HG02571 (cell line): ENCODE results near the gene PTPA.

Experiments
- ATAC-seq: cut with Tn5 transposase; IDR thresholded peaks from one replicate; pipeline ENCODE4 v1.9.1; 2021; ENCODE audit warnings: mild to moderate bottlenecking, moderate library complexity; ENCODE audit not compliant: unreplicated experiment

Gene PTPA

GRCh38 chr9:129136446-129137035, 25.3 kb downstream of the PTPA start:
- ATAC-seq, result no peak

GRCh38 chr9:129137292-129138143, 26.3 kb downstream of the PTPA start:
- ATAC-seq, result no peak

GRCh38 chr9:129138144-129138462, 26.9 kb downstream of the PTPA start:
- no peak for ATAC-seq

- no peak for ATAC-seq
Observed at GRCh38 chr9:129138476-129139232, 27.4 kb downstream of the PTPA start.

GRCh38 chr9:129139233-129139992, 28.2 kb downstream of the PTPA start:
- ATAC-seq, result no peak

- no peak for ATAC-seq
Observed at GRCh38 chr9:129139993-129140396, 28.8 kb downstream of the PTPA start.

- no peak for ATAC-seq
Observed at GRCh38 chr9:129140397-129141065, 29.3 kb downstream of the PTPA start.

- no peak for ATAC-seq
Observed at GRCh38 chr9:129141066-129142041, 30.1 kb downstream of the PTPA start.

GRCh38 chr9:129142138-129142935, 31.1 kb downstream of the PTPA start:
- no peak for ATAC-seq

- ATAC-seq, result no peak
Observed at GRCh38 chr9:129143031-129143927, 32.1 kb downstream of the PTPA start.

GRCh38 chr9:129145316-129145715, 34.1 kb downstream of the PTPA start:
- no peak for ATAC-seq

- no peak for ATAC-seq
Observed at GRCh38 chr9:129145841-129146292, 34.7 kb downstream of the PTPA start.

- ATAC-seq, result no peak
Observed at GRCh38 chr9:129146441-129146941, 35.3 kb downstream of the PTPA start.

- no peak for ATAC-seq
Observed at GRCh38 chr9:129148463-129149204, 37.4 kb downstream of the PTPA start.

GRCh38 chr9:129149442-129149841, 38.2 kb downstream of the PTPA start:
- no peak for ATAC-seq

- ATAC-seq, result no peak
Observed at GRCh38 chr9:129150122-129150521, 38.9 kb downstream of the PTPA start.
